ENCODE results near the gene FNIP2.
"Not testable (repeated sequence)": the region's sequence is repeated elsewhere in the genome, so short reads cannot be mapped to it uniquely, and the experiment has no call there.

FNIP2 gene

GRCh38 chr4:158776106-158776505 lies 7.3 kb downstream of the FNIP2 start:
- no peak for TF ChIP-seq ZNF274 (IDR thresholded peaks at IDR 0.05; ENCODE audit: low read depth, low read length)
- H3K4me3 ChIP-seq (ENCODE audit: low read length): no peak overlapping the region

- H3K4me3 ChIP-seq (ENCODE audit: low read length): no peak overlapping the region; the same call in 1 of the 2 replicates
- no peak for TF ChIP-seq ZNF274 (IDR thresholded peaks at IDR 0.05; ENCODE audit: low read depth, low read length)
These were observed 8.8 kb downstream of the FNIP2 start for GRCh38 chr4:158777423-158778155.

- TF ChIP-seq ZNF274 (IDR thresholded peaks at IDR 0.05; ENCODE audit: low read depth, low read length): no peak
These were observed 9.4 kb downstream of the FNIP2 start for GRCh38 chr4:158778156-158778711.

GRCh38 chr4:158778712-158779111 lies 9.9 kb downstream of the FNIP2 start:
- no peak for TF ChIP-seq ZNF274 (IDR thresholded peaks at IDR 0.05; ENCODE audit: low read depth, low read length)
- no peak overlapping the region for H3K4me3 ChIP-seq (ENCODE audit: low read length)

More at GRCh38 chr4:158778156-158778711, 9.4 kb downstream of the FNIP2 start:
- H3K4me3 ChIP-seq (ENCODE audit: low read length): no peak overlapping the region

- H3K4me3 ChIP-seq (ENCODE audit: low read length): no peak overlapping the region
- no peak for TF ChIP-seq ZNF274 (IDR thresholded peaks at IDR 0.05; ENCODE audit: low read depth, low read length)
These were observed 13.1 kb downstream of the FNIP2 start for GRCh38 chr4:158781963-158782362.

GRCh38 chr4:158782551-158783360 lies 13.9 kb downstream of the FNIP2 start:
- no peak for TF ChIP-seq ZNF274 (IDR thresholded peaks at IDR 0.05; ENCODE audit: low read depth, low read length)
- no peak overlapping the region for H3K4me3 ChIP-seq (ENCODE audit: low read length)

- TF ChIP-seq ZNF274 (IDR thresholded peaks at IDR 0.05; ENCODE audit: low read depth, low read length): no peak
- no peak overlapping the region for H3K4me3 ChIP-seq (ENCODE audit: low read length)
These were observed 15.0 kb downstream of the FNIP2 start for GRCh38 chr4:158783785-158784184.

- no peak overlapping the region for H3K4me3 ChIP-seq (ENCODE audit: low read length)
- TF ChIP-seq ZNF274 (IDR thresholded peaks at IDR 0.05; ENCODE audit: low read depth, low read length): no peak
These were observed 16.9 kb downstream of the FNIP2 start for GRCh38 chr4:158785718-158786117.

GRCh38 chr4:158786121-158786601 lies 17.3 kb downstream of the FNIP2 start:
- H3K4me3 ChIP-seq (ENCODE audit: low read length): no peak overlapping the region
- TF ChIP-seq ZNF274 (IDR thresholded peaks at IDR 0.05; ENCODE audit: low read depth, low read length): no peak

GRCh38 chr4:158786955-158787354 lies 18.1 kb downstream of the FNIP2 start:
- TF ChIP-seq ZNF274 (IDR thresholded peaks at IDR 0.05; ENCODE audit: low read depth, low read length): no peak

GRCh38 chr4:158787709-158788475 lies 19.1 kb downstream of the FNIP2 start:
- TF ChIP-seq ZNF274 (IDR thresholded peaks at IDR 0.05; ENCODE audit: low read depth, low read length): no peak
- no peak overlapping the region for H3K4me3 ChIP-seq (ENCODE audit: low read length)

More at GRCh38 chr4:158786955-158787354, 18.1 kb downstream of the FNIP2 start:
- H3K4me3 ChIP-seq (ENCODE audit: low read length): no peak overlapping the region

- no peak overlapping the region for H3K4me3 ChIP-seq (ENCODE audit: low read length)
- TF ChIP-seq ZNF274 (IDR thresholded peaks at IDR 0.05; ENCODE audit: low read depth, low read length): no peak
These were observed 19.7 kb downstream of the FNIP2 start for GRCh38 chr4:158788516-158788915.

- TF ChIP-seq ZNF274 (IDR thresholded peaks at IDR 0.05; ENCODE audit: low read depth, low read length): no peak
- no peak overlapping the region for H3K4me3 ChIP-seq (ENCODE audit: low read length)
These were observed 21.0 kb downstream of the FNIP2 start for GRCh38 chr4:158789853-158790252.

GRCh38 chr4:158793021-158793420 lies 24.2 kb downstream of the FNIP2 start:
- H3K4me3 ChIP-seq (ENCODE audit: low read length): no peak overlapping the region
- no peak for TF ChIP-seq ZNF274 (IDR thresholded peaks at IDR 0.05; ENCODE audit: low read depth, low read length)

- H3K4me3 ChIP-seq (ENCODE audit: low read length): not testable (repeated sequence)
These were observed 24.6 kb downstream of the FNIP2 start for GRCh38 chr4:158793430-158793829.

Data from GM08714 (cell line).